PC-3 (cell line): ENCODE results near the gene TCP11. TPM values are rescaled to one million over a fixed set of nuclear protein-coding genes. Genes with fewer than 3 reads are reported as not detected.

Source experiments
- ATAC-seq: fragments of 200-7000 bp; cut with Tn5 transposase; 2 replicates; pipeline ENCODE4 v1.9.1; 2020; ENCODE audit warnings: mild to moderate bottlenecking, moderate library complexity
- BruUV-seq: library from RNA; stranded (reverse); fragments of 400-500 nt; replicated peaks from 2 replicates; lab custom pipeline; 2021; lab: Mats Ljungman, UMichigan
- CTCF ChIA-PET: fragments of 300-600 bp; sonication (Branson Sonifier 250); formaldehyde crosslinking; loops from one replicate; lab custom pipeline; 2022; ENCODE audit warnings: antibody characterized with exemption; lab: Charles Lee
- POLR2A ChIA-PET: fragments of 300-600 bp; sonication (Branson Sonifier 250); formaldehyde crosslinking; loops from one replicate; lab custom pipeline; 2022; ENCODE audit warnings: antibody characterized with exemption; ENCODE audit not compliant: unreplicated experiment; lab: Charles Lee
- DNase-seq: peaks from one replicate; pipeline ENCODE4 v3.0.0-alpha.2; 2015
- H2AFZ ChIP-seq: fragments of 300-600 bp; sonication (generic); 2 replicates; pipeline ENCODE4 v1.6.0; 2016; ENCODE audit warnings: antibody characterized with exemption, low read length
- H3F3A ChIP-seq: fragments of 300-600 bp; sonication (generic); one replicate; pipeline ENCODE4 v1.6.0; 2017; ENCODE audit warnings: antibody characterized with exemption, low read length, control low read depth, mild to moderate bottlenecking; ENCODE audit not compliant: unreplicated experiment
- H3K27ac ChIP-seq: fragments of 300-600 bp; sonication (generic); 2 replicates; pipeline ENCODE4 v1.5.1; 2016; ENCODE audit warnings: mild to moderate bottlenecking, low read length
- H3K27me3 ChIP-seq: fragments of 300-600 bp; sonication (generic); 2 replicates; pipeline ENCODE4 v1.6.1; 2016; ENCODE audit warnings: low read length, mixed read lengths
- H3K36me3 ChIP-seq: fragments of 300-600 bp; sonication (generic); 2 replicates; pipeline ENCODE4 v1.6.1; 2016; ENCODE audit warnings: low read depth, mixed run types, low read length, mixed read lengths
- H3K4me1 ChIP-seq: fragments of 300-600 bp; sonication (generic); 2 replicates; pipeline ENCODE4 v1.5.1; 2016; ENCODE audit warnings: low read length; ENCODE audit not compliant: insufficient read depth
- H3K4me2 ChIP-seq: fragments of 300-600 bp; sonication (generic); 2 replicates; pipeline ENCODE4 v1.6.0; 2016; ENCODE audit warnings: low read length
- H3K4me3 ChIP-seq: fragments of 300-600 bp; sonication (generic); 2 replicates; pipeline ENCODE4 v1.5.1; 2016; ENCODE audit warnings: mild to moderate bottlenecking, low read length, mixed read lengths
- H3K79me2 ChIP-seq: fragments of 300-600 bp; sonication (generic); 2 replicates; pipeline ENCODE4 v1.6.1; 2017; ENCODE audit warnings: low read length, mixed read lengths
- H3K9ac ChIP-seq: fragments of 300-600 bp; sonication (generic); 2 replicates; pipeline ENCODE4 v1.6.0; 2016; ENCODE audit warnings: mild to moderate bottlenecking, low read length
- H3K9me2 ChIP-seq: fragments of 300-600 bp; sonication (generic); replicated peaks from 2 replicates; pipeline ENCODE4 v1.6.1; 2016; ENCODE audit warnings: mixed run types, low read length, mixed read lengths
- H3K9me3 ChIP-seq: fragments of 300-600 bp; sonication (generic); 2 replicates; pipeline ENCODE4 v1.6.1; 2016; ENCODE audit warnings: low read length, mixed read lengths
- H4K20me1 ChIP-seq: fragments of 300-600 bp; sonication (generic); 2 replicates; pipeline ENCODE4 v1.6.1; 2016; ENCODE audit warnings: low read length, mixed read lengths
- CTCF ChIP-seq: fragments of 300-600 bp; sonication (generic); conservative IDR thresholded peaks from 2 replicates; pipeline ENCODE4 v1.5.1; 2017; ENCODE audit warnings: antibody characterized with exemption, low read depth, mild to moderate bottlenecking, low read length
- EZH2 ChIP-seq: fragments of 300-600 bp; sonication (generic); IDR thresholded peaks from one replicate; pipeline ENCODE4 v1.6.1; 2017; ENCODE audit warnings: antibody characterized with exemption, mild to moderate bottlenecking, low read length; ENCODE audit not compliant: unreplicated experiment
- EZH2phosphoT487 ChIP-seq: fragments of 300-600 bp; sonication (generic); IDR thresholded peaks from 2 replicates; pipeline ENCODE4 v1.6.1; 2018; ENCODE audit warnings: mild to moderate bottlenecking, antibody characterized with exemption, low read length, borderline replicate concordance
- intact Hi-C: fragments of 100-400 bp; cut with micrococcal nuclease; formaldehyde crosslinking; loops from 2 replicates; pipeline ENCODE4 v1.9.0; 2023
- total RNA-seq: library from RNA; depleted of rRNA; stranded (reverse); fragments of >200 nt; gene quantifications from 2 replicates; pipeline ENCODE4 v1.2.3, GENCODE V29; 2014

The TCP11 gene
- total RNA-seq, 1 experiment from 2014 or later: 1.3 TPM

DNA sequence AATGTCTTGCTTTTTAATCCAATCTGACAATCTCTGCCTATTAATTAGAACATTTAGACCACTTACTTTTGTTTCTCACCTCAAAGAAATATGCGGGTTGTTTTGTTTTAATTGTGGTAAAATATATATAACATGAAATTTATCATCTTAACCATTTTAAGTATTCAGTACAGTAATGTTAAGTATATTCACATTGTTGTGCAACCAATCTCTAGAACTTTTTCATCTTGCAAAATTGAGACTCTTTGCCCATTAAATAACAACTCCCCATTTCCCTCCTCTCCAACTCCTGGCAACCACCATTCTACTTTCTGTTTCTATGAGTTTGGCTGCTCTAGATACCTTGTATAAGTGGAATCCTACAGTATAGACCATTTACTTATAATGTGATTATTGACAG, 13.8 kb upstream of the TCP11 start:
- Histone ChIP-seq H3K27ac (no peak overlapping the region), H3F3A (no peaks in the 10 kb centered on the region), H2AFZ (no peak overlapping the region), H3K9me3 (no peaks in the 10 kb centered on the region), H3K79me2 (no peaks in the 10 kb centered on the region), H4K20me1 (no peaks in the 10 kb centered on the region), H3K9ac (no peak overlapping the region), H3K9me2 (no peaks in the 10 kb centered on the region), H3K27me3 (no peaks in the 10 kb centered on the region), H3K4me1 (peaks cover 25% of the 10 kb centered on the region), H3K4me2 (no peak overlapping the region), H3K4me3 (no peak overlapping the region), H3K36me3 (no peaks in the 10 kb centered on the region)
- POLR2A ChIA-PET: no interaction called here
- CTCF ChIA-PET: no interaction called here
- intact Hi-C loops: no loop called here
- BruUV-seq: no TSS peak
- no peak for ATAC-seq
- no peak for DNase-seq
- TF ChIP-seq EZH2phosphoT487: no peak
- no peak for TF ChIP-seq EZH2
- no peak for TF ChIP-seq CTCF

DNA sequence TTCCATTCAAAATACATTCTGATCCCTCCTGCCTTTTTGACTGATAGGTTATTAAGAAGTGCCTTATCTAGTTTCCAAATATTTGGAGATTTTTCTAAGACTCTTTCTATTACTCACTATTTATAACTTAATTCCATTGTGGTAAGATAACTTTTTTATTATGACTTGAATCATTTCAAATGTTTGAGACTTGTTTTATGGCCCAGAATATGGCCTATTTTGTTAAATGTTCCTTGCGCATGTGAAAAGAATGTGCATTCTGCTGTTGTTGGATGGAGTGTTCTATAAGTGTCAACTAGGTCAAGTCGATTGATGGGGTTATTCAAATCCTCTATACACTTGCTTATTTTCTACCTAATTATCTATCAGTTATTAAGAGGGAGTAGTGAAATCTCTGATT, 13.1 kb upstream of the TCP11 start:
- Histone ChIP-seq H3K4me1 (peaks cover 26% of the 10 kb centered on the region), H3F3A (no peaks in the 10 kb centered on the region), H3K79me2 (no peaks in the 10 kb centered on the region), H3K36me3 (no peaks in the 10 kb centered on the region), H3K9me3 (no peaks in the 10 kb centered on the region), H3K27me3 (no peaks in the 10 kb centered on the region), H3K9me2 (no peaks in the 10 kb centered on the region), H2AFZ (no peak overlapping the region), H3K27ac (peak overlapping the region; percentile 18), H3K9ac (no peak overlapping the region), H3K4me2 (no peak overlapping the region), H4K20me1 (no peaks in the 10 kb centered on the region), H3K4me3 (no peak overlapping the region)
- DNase-seq (peak; percentile 49), ATAC-seq (peak; percentile 53)
- no TSS peak for BruUV-seq
- TF ChIP-seq CTCF: no peak
- intact Hi-C loops: no loop called here
- ChIA-PET CTCF (no interaction called here), POLR2A (no interaction called here)

DNA sequence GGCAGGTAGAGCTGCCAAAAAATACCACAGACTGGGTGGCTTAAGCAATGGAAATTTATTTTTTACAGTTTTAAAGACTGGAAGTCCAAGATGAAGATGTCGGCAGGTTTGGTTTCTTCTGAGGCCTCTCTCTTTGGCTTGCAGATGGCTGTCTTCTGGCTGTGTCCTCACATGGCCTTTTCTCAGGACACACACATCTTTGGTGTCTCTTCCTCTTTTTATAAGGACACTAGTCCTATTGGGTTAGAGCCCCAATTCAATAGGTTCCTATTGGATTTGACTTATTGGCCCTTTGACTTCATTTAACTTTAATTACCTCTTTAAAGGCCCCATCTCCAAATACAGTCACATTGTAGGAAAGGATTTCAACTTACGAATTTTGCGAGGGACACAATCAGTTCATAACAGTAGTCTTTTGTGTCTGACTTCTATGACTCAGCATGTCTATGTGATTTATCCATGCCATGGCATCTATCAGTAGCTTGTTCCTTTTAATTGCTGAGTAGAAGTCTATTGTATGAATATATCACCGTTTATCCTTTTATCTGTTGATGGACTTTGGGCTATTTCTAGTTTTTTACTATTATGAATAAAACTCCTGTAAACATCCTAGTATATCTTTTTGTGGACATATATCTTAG, 11.0 kb upstream of the TCP11 start:
- peak; percentile 68 for DNase-seq
- no TSS peak for BruUV-seq
- intact Hi-C loops: no loop called here
- Histone ChIP-seq H3K4me3 (no peak overlapping the region), H3K9me2 (no peaks in the 10 kb centered on the region), H3K9me3 (no peaks in the 10 kb centered on the region), H4K20me1 (no peaks in the 10 kb centered on the region), H3K27ac (peak overlapping the region; percentile 51), H2AFZ (peak overlapping the region; percentile 45), H3K79me2 (no peaks in the 10 kb centered on the region), H3K9ac (no peak overlapping the region; the same call in 1 of the 2 replicates), H3K27me3 (no peaks in the 10 kb centered on the region), H3F3A (no peaks in the 10 kb centered on the region), H3K4me2 (0 out of 2 replicates have a peak overlapping the region, but pooled peaks have one; percentile 20), H3K36me3 (no peaks in the 10 kb centered on the region), H3K4me1 (peaks cover 47% of the 10 kb centered on the region)
- TF ChIP-seq CTCF (no peak), EZH2 (no peak), EZH2phosphoT487 (no peak)
- ChIA-PET CTCF (interaction anchor here (1.1 kb wide), 1 partner anchor 52 kb away, joined by 5 read pairs; no protein-coding TSS in a partner anchor), POLR2A (no interaction called here)
- ATAC-seq: peak; percentile 68
